ENCODE results near the gene ZNF496. TPM values are rescaled to one million over a fixed set of nuclear protein-coding genes. Genes with fewer than 3 reads are reported as not detected.

Gene ZNF496
- total and polyA plus RNA-seq, 11 donors, result 6.2 to 37.9 (median 15.0) TPM

GRCh38 chr1:247288341-247288740 is 43.3 kb downstream of the ZNF496 start:
- WGBS, 4 donors, result 92 to 96% (median 95%) methylated on average over 6 of the region's 6 CpGs
- no peaks in the 10 kb centered on the region for H3K36me3 ChIP-seq
- peaks cover 0 to 5% (median 0%) of the 10 kb centered on the region in 12 donors for H3K9me3 ChIP-seq
- DNase-seq (no peak), ATAC-seq (no peak)
- no peak overlapping the region for H3K27ac ChIP-seq
- intact Hi-C loops (cut with DNase I), result no loop called here
- no peak overlapping the region for H3K4me3 ChIP-seq
- TF ChIP-seq CTCF (IDR thresholded peaks at IDR 0.05), result no peak
- no peak for TF ChIP-seq POLR2A (IDR thresholded peaks at IDR 0.05)
- H3K27me3 ChIP-seq, result peaks cover 0 to 8% (median 0%) of the 10 kb centered on the region in 9 donors
- H3K4me1 ChIP-seq, result no peaks in the 10 kb centered on the region

GRCh38 chr1:247287460-247287859 is 44.2 kb downstream of the ZNF496 start:
- DNase-seq, result no peak
- Histone ChIP-seq H3K4me3 (no peak overlapping the region), H3K9me3 (peaks cover 0 to 5% (median 0%) of the 10 kb centered on the region in 12 donors), H3K36me3 (no peaks in the 10 kb centered on the region), H3K4me1 (no peaks in the 10 kb centered on the region), H3K27ac (no peak overlapping the region), H3K27me3 (peaks cover 0 to 8% (median 0%) of the 10 kb centered on the region in 9 donors)
- ATAC-seq, result no peak
- TF ChIP-seq CTCF (IDR thresholded peaks at IDR 0.05) (no peak), POLR2A (IDR thresholded peaks at IDR 0.05) (no peak)
- 91 to 94% (median 94%) methylated on average over 14 of the region's 14 CpGs for WGBS, 4 donors
- intact Hi-C loops (cut with DNase I), result no loop called here

GRCh38 chr1:247286134-247286670 is 45.5 kb downstream of the ZNF496 start:
- TF ChIP-seq POLR2A (IDR thresholded peaks at IDR 0.05) (no peak), CTCF (IDR thresholded peaks at IDR 0.05) (no peak)
- ATAC-seq, result no peak
- Histone ChIP-seq H3K36me3 (no peaks in the 10 kb centered on the region), H3K4me3 (no peak overlapping the region), H3K27me3 (no peaks in the 10 kb centered on the region), H3K9me3 (peaks cover 0 to 5% (median 0%) of the 10 kb centered on the region in 12 donors), H3K27ac (no peak overlapping the region), H3K4me1 (no peaks in the 10 kb centered on the region)
- no peak for DNase-seq
- WGBS, 4 donors, result 92 to 96% (median 94%) methylated on average over 17 to 23 of the region's 23 CpGs
- intact Hi-C loops (cut with DNase I), result no loop called here

- TF ChIP-seq CTCF (IDR thresholded peaks at IDR 0.05) (no peak), POLR2A (IDR thresholded peaks at IDR 0.05) (no peak)
- no peaks in the 10 kb centered on the region for H3K9me3 ChIP-seq
- no peak for ATAC-seq
- H3K27ac ChIP-seq, result no peak overlapping the region
- no peaks in the 10 kb centered on the region for H3K27me3 ChIP-seq
- H3K4me1 ChIP-seq, result no peaks in the 10 kb centered on the region
- 34 to 53% (median 48%) methylated on average over 5 of the region's 5 CpGs for WGBS, 4 donors
- intact Hi-C loops (cut with DNase I), result no loop called here
- no peaks in the 10 kb centered on the region for H3K36me3 ChIP-seq
- H3K4me3 ChIP-seq, result no peak overlapping the region
- no peak for DNase-seq
Measured at GRCh38 chr1:247281001-247281574, 50.6 kb downstream of the ZNF496 start.
